GM21390 (cell line): ENCODE data around the gene ATXN7L1.
"Not testable (repeated sequence)": the region's sequence is repeated elsewhere in the genome, so short reads cannot be mapped to it uniquely, and the experiment has no call there.

ENCODE experiments used
- ATAC-seq: cut with Tn5 transposase; IDR thresholded peaks from one replicate; pipeline ENCODE4 v1.9.1; 2021; ENCODE audit not compliant: unreplicated experiment

Gene ATXN7L1

GRCh38 chr7:105862276-105862675 is 14.1 kb downstream of the ATXN7L1 start:
- no peak for ATAC-seq

GRCh38 chr7:105861224-105861623 is 15.2 kb downstream of the ATXN7L1 start:
- no peak for ATAC-seq

GRCh38 chr7:105860793-105861192 is 15.6 kb downstream of the ATXN7L1 start:
- ATAC-seq, result no peak

- ATAC-seq, result no peak
Observed at GRCh38 chr7:105857009-105857952, 19.1 kb downstream of the ATXN7L1 start.

GRCh38 chr7:105854498-105854897 is 21.9 kb downstream of the ATXN7L1 start:
- no peak for ATAC-seq

GRCh38 chr7:105853931-105854419 is 22.4 kb downstream of the ATXN7L1 start:
- no peak for ATAC-seq

GRCh38 chr7:105851064-105851463 is 25.3 kb downstream of the ATXN7L1 start:
- ATAC-seq, result no peak

- no peak for ATAC-seq
Observed at GRCh38 chr7:105849122-105849855, 27.1 kb downstream of the ATXN7L1 start.

GRCh38 chr7:105846404-105846803 is 30.0 kb downstream of the ATXN7L1 start:
- no peak for ATAC-seq

GRCh38 chr7:105844681-105845080 is 31.7 kb downstream of the ATXN7L1 start:
- ATAC-seq, result not testable (repeated sequence)

GRCh38 chr7:105841866-105842265 is 34.5 kb downstream of the ATXN7L1 start:
- ATAC-seq, result no peak

GRCh38 chr7:105840981-105841749 is 35.2 kb downstream of the ATXN7L1 start:
- no peak for ATAC-seq

GRCh38 chr7:105839266-105839665 is 37.1 kb downstream of the ATXN7L1 start:
- no peak for ATAC-seq

GRCh38 chr7:105838627-105839231 is 37.7 kb downstream of the ATXN7L1 start:
- no peak for ATAC-seq

- ATAC-seq, result no peak
Observed at GRCh38 chr7:105837765-105838626, 38.4 kb downstream of the ATXN7L1 start.

GRCh38 chr7:105835441-105835840 is 41.0 kb downstream of the ATXN7L1 start:
- no peak for ATAC-seq

- ATAC-seq, result no peak
Observed at GRCh38 chr7:105831824-105832535, 44.4 kb downstream of the ATXN7L1 start.

GRCh38 chr7:105831302-105831620 is 45.1 kb downstream of the ATXN7L1 start:
- no peak for ATAC-seq
